GM12801 (cell line): Measurements from ENCODE around the gene GRN.

Experiments
- TF ChIP-seq, protein P1 (sequence below): IDR thresholded peaks from one replicate; pipeline ENCODE4 v1.5.1; 2011; ENCODE audit warnings: control low read depth; ENCODE audit not compliant: insufficient read length; ENCODE audit errors: extremely low read depth

GRN gene

DNA sequence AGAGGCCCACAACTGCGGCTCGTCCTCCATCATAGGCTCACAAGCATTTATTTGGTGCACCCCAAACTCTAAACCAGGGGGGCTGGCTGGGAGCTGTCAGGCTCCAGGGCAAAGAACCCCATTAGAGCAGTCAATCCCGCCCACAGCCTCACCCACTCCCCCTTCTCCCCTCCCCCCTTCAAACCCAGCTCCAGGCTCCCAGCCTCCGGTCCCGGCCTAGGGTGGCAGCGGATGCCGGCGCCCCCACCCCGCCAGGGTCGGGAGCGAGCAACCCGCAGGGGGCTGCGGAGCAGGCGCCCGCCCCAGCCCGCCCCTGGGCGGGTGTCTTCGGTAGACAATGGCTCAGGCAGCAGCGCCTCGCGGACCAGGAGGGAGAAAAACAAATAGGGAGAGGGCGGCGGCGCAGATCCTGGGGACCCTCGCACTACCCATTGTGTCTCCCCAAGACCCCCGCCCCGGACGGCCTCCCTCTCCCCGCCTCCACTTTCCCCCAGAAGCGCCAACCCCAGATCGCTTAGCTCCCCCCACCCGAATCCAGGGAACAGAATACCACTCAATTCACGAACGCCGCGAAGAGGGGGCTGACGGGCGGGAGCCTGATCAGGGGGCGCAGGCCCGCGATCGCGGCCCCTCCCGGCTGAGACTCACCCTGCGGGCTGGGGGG, 18.0 kb downstream of the GRN start:
- TF ChIP-seq, protein P1, sequence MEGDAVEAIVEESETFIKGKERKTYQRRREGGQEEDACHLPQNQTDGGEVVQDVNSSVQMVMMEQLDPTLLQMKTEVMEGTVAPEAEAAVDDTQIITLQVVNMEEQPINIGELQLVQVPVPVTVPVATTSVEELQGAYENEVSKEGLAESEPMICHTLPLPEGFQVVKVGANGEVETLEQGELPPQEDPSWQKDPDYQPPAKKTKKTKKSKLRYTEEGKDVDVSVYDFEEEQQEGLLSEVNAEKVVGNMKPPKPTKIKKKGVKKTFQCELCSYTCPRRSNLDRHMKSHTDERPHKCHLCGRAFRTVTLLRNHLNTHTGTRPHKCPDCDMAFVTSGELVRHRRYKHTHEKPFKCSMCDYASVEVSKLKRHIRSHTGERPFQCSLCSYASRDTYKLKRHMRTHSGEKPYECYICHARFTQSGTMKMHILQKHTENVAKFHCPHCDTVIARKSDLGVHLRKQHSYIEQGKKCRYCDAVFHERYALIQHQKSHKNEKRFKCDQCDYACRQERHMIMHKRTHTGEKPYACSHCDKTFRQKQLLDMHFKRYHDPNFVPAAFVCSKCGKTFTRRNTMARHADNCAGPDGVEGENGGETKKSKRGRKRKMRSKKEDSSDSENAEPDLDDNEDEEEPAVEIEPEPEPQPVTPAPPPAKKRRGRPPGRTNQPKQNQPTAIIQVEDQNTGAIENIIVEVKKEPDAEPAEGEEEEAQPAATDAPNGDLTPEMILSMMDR, result no peak

GRCh38 chr17:44363613-44364159, 18.6 kb downstream of the GRN start, which contains the start of gene FAM171A2:
Gene FAM171A2 (minus strand): TSS chr17:44363853. CDS start chr17:44363714, 139 bp downstream.
- TF ChIP-seq, protein P1, result no peak

- TF ChIP-seq, protein P1, result no peak
These were observed 22.3 kb downstream of the GRN start for GRCh38 chr17:44367231-44367979.

GRCh38 chr17:44372036-44372435, 26.9 kb downstream of the GRN start:
- TF ChIP-seq, protein P1, result no peak

DNA sequence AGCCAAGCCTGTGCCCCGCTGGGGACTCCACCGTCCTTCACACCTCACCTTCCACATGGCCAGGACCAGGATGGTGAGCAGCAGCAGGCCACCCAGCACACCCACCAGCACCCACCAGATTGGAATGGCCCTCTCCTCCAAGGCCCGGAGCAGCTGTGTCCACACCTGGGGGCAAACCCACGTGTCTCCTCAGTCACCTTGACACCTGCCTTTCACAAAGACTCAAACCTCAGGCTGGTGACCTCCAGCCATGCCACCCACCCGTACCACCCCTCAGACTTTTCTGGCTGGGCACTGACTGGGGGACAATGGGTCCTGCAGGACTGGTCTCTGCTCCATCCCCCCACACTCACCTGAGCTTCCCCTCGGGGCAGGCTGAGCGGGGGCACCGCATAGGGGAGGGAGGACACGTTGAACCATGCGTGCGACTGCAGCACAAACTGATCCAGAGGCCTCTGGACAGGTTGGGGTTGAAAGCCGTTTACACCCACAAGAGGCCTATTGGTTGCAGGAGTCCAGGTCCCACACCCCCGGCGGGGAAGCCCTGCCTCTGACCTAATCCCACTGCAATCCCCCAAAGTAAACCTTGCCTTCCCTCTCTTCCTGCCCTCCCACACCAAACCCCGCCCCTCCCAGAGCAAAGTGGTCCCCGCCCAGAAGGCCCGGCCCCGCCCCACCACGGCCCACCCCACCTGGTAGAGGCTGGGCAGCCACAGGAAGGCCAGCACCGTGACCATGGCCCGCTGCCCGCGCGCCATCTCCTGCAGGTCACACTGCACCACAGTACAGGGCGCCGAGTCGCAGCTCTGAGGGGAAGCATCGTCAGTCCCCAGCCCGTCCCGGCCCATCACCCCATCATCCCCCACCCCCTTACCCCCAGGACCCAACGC, 29.4 kb downstream of the GRN start:
- TF ChIP-seq, protein P1, result no peak

GRCh38 chr17:44375196-44376017, 30.3 kb downstream of the GRN start:
- TF ChIP-seq, protein P1, result no peak
